HG02973 (cell line): ENCODE results near the gene IRGC.

ENCODE experiments used
- ATAC-seq: cut with Tn5 transposase; IDR thresholded peaks from one replicate; pipeline ENCODE4 v1.9.1; 2021; ENCODE audit warnings: moderate library complexity; ENCODE audit not compliant: unreplicated experiment

The IRGC gene

DNA sequence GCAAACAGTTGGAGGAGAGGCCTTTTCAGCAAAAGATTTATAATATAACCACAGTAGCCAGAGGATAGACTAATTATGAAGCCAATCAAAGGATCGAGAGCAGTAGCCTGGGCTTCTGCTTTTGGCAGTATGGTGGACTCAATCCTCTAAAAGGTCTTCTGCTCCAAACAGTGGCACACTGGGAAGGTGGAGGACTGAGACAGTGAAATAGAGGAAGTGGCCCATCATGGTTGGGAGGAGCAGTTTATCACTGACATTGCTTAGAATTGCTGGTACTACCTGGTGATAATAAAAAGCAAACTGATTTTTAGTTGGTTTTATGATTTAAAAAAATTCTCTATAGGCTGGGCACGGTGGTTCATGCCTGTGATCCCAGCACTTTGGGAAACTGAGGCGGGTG, 25.0 kb upstream of the IRGC start:
- no peak for ATAC-seq

DNA sequence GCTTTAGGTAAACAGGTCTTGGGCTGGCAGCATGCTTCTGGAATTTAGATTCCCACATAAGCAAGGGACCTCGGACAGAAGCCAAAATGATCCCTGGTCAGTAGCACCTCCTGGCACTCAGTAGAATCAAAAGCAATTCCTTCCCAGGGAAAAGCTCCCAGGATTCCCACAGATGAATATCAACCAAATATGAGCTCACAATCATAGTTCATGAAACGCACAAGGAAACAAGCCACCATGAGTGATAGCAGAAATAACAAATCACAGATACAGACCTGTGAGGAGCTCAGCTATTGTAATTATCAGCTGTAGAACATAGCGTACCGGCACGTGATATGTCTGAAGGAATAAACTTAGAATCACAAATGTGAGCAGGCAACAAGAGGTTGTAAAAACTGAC, 24.1 kb upstream of the IRGC start:
- no peak for ATAC-seq

DNA sequence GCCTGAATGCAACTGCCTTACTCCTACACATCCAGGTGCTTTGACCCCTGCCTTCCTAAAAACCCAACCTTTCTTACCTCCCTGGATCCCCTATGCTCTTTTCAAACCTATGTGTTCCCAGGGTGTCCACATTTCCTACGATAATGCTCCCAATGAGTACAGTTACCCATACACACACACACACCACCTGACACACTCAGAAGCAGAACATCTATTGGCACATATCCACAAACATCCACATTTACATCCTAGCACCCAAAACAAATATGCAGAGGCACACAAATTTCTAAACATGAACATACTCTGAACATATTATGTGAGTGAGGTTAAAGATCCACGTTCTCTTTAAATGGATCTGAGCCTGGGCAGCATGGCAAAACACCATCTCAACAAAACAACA, 23.5 kb upstream of the IRGC start:
- no peak for ATAC-seq

DNA sequence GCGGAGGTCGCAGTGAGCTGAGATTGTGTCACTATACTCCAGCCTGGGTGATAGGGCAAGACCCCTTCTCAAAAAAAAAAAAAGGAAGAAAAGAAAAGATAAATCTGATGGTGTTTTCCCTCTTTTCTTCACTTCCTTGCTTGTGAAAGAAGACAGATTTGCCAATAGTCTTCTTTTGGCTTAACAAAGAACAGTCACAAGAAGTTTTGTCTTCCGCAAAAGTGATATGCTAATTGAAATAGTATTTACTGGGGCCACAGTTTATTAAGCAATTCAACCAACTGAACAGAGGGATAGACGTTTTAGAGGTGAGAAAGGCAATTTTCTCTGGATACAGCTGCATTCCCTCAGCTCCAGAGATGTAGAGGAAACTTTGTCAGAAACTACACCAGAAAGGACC, 23.0 kb upstream of the IRGC start:
- ATAC-seq: no peak

DNA sequence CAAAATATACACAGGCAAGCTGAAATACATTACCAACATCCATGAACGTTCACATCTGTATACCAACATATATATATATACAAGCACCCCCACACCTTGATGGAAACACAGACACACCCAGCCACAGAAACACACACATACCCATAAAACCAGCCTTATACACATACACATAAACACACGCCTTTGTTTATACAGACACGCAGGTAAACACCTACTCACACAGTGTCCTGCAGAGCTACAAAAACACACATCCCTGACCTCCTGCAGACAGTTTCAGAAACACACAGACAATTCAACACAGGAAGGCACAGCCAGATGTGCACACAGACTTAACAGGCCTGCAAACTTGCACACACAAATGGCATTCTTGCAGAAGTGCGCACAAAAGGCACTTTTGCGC, 21.3 kb upstream of the IRGC start:
- ATAC-seq: no peak

DNA sequence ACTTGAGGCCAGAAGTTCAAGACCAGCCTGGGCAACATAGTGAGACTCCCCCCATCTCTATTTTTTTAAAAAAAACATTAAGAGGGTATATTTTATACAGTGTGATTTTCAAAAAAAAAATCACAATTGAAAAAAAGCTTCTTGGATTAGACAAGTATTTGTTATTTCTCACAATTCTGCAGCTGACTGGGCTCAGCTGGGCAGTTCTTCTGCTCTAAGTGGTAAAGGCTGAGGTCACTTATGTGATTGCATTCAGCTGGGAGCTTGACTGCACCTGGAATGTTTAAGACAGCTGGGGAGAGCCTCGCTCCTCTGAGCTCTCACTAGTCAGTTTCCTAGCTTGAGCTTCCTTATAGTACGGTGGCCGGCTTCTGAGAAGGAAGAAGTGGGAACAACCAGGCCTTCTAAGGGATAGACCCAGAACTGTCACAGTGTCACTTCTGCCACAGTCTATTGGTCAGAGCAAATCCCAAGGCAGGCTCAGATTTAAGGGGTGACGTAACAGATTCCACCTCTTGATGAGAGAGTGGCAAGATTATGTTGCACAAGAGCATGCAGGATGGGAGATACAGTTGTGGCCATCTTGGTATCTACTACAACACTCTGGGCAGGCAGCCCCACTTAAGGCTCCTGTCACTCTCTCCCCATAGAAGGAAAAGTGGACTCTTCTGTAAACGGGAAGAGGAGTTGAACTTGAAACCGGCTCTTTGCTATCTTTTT, 19.7 kb upstream of the IRGC start:
- ATAC-seq: no peak

DNA sequence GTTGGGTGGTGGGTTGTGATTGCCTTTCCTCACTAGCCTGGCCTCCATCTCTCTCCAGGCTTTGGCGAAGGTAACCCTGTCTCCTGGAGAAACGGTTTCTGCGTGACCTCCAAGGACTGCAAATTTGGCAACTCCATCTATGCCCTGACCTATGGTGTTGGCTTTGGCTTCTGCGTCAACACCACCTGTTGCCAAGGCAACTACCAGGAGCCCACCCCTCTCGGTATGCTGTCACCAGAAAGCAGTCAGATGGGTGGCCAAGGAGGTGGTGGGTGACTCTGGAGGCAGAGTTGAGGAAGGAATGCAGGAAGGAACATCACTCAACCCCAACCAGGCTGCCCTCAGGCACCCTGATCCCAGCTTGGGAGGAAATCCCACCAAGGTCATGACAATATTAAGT, 18.6 kb upstream of the IRGC start:
- no peak for ATAC-seq

DNA sequence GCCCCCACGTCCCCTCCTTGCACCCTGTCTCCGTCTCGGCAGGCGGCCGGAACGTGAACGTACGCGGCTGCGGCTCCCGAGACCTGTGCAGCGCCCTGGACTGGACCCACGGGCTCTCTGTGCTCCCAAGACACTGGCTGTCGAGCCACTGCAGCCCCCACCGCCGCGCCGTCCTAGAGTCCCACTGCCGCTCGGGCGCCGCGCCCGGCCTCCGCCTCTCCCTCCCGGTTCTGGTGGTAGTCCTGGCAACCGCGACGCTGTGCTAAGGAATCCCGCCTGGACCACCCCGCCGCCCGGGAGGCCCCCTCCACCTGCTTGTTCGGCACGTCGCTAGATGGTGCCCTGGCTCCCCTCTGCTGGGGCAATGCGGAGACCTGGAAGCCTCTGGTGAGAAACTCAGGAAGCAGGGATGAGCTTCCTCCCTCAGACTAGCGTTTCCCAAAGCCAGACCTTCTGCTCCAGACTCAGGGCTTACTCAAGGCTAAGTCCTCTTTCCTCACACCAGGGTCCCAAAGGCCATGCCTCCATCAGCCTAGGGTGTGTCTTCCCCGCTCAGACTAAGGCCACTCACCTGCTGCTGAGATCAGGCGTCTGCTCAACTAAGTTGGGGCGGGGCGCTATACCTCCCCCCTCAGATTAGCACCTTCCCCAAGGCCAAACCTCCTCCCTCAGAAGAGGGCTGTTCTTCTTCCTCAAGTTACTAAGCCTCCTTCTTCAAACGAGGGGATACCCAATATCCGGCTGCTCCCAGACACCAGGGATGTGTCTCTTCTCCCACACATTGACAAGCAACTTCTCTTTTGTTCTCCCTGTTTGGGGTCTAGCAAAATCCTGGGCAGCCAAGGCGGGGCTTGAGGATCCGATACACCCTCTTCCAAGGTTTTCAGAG, 16.1 kb upstream of the IRGC start:
- no peak for ATAC-seq

DNA sequence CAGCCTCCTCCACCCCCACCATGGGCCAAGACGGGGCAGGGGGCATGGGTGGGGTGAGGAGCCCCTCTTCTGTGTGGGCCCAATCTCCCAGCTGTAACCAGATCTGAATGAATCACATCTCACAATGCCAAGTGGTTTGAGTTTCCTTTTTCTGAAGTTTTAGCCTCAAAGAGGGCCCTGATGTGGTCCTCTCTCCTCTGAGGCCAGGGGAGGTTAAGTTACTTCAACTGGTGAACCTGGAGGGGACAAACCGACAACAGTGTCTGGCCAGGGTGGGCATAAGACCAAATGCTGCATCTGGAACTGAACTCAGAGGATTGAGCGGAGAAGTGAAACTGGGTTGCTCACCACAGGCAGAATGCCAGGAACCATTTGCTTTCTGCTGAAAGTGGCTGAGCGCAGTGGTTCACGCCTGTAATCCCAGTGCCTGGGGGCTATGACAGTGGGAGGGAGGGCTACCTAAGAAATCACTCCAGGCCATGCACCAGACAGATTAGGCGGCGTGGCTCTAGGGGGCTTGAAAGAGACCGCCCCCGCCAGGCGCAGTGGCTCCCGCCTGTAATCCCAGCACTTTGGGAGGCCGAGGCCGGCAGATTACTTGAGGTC, 15.4 kb upstream of the IRGC start:
- peak; percentile 38 for ATAC-seq

DNA sequence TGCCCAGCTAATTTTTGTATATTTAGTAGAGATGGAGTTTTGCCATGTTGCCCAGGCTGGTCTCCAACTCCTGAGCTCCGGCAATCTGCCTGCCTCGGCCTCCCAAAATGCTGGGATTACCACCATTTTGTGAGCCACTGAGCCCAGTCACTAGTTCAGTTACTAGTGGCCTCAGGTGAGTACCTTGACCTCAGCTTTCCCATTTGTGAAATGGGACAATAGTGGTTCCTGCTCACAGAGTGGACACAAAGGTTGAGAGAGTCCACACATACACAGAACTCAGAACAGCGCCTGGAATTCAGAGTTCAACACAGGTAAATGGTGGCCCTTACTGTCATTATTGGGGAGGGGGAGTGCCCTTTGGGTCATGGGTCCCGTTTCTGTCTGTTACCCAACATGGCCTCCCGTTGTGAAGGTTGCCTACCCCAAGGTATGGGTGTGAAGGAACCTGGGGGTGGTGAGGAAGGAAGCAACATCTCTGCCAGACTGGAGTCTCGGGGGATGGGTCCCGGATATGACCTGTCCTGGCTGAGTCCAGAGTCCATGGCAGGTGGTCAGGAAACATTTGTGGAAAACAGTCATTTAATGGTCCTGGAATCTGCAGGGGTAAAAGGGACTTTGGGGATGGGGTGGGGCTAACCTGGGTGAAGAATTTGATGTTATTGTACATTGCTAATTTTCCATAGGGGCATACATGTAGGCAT, 11.7 kb upstream of the IRGC start:
- no peak for ATAC-seq

DNA sequence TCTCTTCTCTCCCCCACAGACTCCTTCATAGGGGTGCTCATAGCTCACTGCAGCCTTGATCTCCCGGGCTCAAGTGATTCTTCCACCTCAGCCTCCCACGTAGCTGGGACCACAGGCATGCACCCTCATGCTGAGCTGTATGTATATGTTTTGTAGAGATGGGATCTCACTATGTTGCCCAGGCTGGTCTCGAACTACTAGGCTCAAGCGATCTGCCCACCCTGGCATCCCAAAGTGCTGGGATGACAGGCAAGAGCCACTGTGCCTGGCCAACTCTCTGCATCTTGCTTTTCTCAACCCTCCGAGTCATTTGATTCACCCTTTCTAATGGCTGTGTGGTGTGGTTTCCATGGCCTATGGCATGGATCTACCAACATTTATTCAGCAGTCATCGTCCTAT, 10.1 kb upstream of the IRGC start:
- no peak for ATAC-seq

DNA sequence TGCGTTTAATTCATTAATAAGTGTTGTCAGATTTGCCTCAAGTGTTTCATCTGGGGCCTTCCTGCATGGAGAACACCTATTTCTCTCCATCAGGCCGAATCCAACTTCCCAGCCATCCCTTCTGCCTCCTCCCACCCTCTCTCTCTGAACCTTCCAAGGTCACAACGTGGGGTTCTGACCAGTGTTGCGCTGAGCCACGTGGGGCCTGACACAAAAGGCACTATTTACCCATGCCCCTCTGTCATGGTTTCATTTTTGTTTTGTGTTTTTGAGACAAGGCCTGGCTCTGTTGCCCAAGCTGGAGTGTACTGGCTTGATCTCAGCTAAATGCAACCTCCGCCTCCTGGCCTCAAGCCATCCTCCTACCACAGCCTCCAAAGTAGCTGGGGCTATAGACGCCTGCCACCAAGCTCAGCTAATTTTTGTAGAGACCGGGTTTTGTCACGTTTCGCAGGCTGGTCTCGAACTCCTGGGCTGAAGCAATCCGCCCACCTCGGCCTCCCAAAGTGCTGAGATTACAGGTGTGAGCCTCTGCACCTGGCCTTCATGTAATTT, 8.6 kb upstream of the IRGC start:
- ATAC-seq: no peak

DNA sequence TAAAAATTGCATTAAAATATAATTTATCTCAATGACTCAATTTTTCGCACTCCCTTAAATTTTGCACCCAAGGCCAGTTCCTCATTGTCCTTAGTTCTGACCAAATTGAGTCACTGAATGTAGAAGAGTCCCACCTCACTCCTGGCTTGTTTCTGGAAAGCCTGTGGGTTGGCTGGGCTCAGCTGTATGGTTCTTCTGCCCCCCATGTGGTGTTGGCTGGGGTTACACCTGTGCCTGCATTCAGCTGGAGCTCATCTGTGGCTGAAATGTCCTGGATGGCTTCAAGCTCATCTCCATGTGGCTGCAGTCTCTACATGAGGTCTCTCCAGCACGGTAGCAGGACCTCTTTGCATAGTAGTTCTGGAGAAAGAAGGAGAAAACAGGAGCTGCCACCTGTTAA, 7.2 kb upstream of the IRGC start:
- no peak for ATAC-seq

DNA sequence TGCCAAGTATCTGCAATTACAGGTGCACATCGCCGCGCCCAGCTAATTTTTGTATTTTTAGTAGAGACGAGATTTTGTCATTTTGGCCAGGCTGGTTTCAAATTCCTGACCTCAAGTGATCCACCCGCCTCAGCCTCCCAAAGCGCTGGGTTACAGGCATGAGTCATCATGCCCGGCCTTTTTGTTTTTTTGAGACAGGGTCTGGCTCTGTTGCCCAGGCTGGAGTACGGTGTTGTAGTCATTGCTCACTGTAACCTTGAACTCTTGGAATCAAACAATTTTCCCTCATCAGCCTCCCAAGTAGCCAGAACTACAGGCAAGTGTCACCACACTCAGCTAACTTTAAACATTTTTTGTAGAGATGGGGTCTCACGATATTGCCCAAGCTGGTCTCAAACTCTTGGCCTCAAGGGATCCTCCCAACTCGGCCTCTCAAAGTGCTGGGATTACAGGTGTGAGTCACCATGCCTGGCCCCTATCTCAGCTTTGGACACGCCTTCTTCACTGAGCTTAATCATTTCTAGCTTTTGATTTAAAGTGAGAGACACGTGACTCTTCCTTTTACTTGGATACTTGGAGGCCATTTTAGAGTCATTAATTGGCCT, 4.0 kb upstream of the IRGC start:
- no peak for ATAC-seq

DNA sequence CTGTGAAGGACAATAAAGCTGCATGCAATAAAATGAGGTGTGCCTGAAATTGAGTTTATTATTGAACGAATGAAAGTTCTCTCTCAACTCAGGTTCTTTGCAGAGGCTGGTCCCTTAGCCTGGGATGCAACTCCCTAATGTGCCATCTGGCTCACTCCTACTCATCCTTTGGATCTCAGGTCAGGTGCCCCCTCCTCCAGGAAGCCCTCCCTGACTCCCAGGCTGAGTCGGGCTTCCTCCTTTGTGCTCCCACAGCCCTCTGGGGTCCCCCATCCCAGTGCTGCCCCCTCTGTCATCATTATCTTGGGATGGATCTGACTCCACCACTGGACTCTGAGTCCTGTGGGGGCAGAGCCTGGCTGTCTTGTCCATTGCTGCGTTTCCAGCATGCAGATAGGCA, 2.7 kb upstream of the IRGC start:
- ATAC-seq: no peak

DNA sequence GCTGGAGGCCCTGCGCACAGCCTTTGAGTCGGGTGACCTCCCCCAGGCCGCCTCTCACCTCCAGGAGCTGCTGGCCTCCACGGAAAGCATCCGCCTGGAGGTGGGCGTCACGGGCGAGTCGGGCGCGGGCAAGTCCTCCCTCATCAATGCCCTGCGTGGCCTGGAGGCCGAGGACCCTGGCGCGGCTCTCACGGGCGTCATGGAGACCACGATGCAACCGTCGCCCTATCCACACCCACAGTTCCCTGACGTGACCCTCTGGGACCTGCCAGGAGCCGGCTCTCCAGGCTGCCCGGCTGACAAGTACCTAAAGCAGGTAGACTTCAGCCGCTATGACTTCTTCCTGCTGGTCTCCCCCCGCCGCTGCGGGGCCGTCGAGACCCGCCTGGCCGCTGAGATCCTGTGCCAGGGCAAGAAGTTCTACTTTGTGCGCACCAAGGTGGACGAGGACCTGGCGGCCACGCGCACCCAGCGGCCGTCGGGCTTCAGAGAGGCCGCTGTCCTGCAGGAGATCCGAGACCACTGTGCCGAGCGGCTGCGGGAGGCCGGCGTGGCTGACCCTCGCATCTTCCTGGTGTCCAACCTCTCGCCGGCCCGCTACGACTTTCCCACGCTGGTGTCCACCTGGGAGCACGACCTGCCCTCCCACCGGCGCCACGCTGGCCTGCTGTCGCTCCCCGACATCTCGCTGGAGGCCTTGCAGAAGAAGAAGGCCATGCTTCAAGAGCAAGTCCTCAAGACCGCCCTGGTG, 2.9 kb downstream of the IRGC start:
- no peak for ATAC-seq

DNA sequence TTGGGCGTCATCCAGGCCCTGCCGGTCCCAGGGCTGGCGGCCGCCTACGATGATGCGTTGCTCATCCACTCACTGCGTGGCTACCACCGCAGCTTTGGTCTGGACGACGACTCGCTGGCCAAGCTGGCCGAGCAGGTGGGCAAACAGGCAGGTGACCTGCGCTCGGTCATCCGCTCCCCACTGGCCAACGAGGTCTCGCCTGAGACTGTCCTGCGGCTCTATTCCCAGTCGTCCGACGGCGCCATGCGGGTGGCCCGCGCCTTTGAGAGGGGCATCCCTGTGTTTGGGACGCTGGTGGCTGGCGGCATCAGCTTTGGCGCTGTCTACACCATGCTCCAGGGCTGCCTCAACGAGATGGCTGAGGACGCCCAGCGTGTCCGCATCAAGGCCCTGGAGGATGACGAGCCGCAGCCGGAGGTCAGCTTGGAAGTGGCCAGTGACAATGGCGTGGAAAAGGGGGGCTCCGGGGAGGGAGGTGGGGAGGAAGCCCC, 3.5 kb downstream of the IRGC start:
- no peak for ATAC-seq

DNA sequence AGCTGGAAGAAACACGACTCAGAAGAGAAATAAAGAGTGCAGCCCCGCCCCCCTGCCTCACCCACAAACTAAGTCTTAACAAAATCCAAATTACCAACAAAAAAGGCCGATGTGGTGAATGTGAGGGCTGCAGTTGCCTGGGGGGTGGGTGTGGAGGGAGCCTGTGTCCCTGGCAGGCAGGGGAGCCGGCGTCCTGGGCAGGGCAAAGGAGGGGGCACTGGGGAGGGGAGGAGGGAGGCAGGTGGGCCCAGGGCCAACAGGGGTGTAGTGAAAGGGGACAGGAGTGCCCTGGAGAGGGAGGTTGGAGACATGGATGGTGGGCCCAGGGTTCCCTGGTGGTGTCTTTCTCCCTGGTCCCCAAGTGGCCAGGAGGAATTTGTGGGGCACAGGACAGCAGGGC, 4.0 kb downstream of the IRGC start:
- no peak for ATAC-seq

DNA sequence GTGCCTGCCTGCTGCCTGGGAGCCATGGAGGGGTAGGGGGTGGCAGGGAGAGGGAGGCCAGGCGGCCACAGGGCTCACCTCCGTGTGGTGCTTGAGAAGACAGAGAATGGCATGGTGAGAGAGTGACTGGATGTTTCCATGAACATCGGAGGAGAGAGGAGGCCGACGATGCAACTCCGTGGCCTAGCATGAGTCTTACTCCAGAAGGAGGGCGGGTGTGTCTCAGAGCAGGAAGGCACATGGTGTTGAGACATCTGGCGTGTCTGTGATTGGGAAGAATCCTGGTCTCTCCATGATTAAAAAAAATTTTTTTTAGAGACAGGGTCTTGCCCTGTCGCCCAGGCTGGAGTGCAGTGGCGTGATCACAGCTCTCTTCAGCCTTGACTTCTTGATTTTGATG, 5.1 kb downstream of the IRGC start:
- ATAC-seq: no peak
